ENCODE data around the gene ZNF169.
A peak's percentile ranks its signal among the peaks of the same experiment; 100 is the strongest.

DNA sequence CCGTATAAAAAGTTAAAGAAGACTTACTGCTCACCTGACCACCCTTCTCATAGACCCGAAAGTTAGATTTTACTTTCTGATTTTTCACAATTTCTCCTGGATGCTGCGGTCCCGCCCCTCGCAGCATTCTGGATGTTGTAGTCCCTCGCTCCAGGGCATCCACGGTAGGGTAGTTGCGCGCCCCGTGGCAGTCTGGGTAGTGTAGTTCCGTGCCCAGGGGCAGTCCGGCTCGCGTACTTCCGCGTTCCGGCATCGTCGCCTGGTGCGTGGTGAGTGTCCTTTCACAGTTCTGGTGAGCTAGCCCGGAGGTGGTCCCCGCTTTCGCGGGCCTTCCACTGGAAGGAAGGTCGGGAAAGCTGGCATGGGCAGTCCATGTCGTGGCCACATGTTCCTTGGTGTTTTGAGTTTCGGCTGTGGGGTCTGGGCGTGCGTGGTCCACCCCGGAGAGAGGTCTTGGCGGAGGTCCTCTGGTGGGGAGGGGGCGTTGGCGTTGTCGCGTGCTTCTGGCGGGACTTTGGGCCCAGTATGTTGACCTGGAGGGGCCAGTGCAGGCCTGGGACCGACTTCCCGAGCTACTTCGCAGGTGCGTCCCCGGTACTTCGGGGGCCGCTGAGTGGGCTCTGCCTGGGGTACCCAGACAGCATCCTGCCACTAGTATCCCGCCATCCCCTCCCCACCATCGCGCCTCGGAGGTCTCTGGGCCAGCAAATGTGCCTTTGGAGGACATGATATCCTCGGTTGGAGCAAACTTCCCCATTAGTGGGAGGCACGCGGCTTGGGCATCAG is at the start of gene ZNF169:
- TF ChIP-seq, protein P1, sequence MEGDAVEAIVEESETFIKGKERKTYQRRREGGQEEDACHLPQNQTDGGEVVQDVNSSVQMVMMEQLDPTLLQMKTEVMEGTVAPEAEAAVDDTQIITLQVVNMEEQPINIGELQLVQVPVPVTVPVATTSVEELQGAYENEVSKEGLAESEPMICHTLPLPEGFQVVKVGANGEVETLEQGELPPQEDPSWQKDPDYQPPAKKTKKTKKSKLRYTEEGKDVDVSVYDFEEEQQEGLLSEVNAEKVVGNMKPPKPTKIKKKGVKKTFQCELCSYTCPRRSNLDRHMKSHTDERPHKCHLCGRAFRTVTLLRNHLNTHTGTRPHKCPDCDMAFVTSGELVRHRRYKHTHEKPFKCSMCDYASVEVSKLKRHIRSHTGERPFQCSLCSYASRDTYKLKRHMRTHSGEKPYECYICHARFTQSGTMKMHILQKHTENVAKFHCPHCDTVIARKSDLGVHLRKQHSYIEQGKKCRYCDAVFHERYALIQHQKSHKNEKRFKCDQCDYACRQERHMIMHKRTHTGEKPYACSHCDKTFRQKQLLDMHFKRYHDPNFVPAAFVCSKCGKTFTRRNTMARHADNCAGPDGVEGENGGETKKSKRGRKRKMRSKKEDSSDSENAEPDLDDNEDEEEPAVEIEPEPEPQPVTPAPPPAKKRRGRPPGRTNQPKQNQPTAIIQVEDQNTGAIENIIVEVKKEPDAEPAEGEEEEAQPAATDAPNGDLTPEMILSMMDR (IDR thresholded peaks at IDR 0.05): peak in 2 of 6 experiments; percentile 6 to 9
- TF ChIP-seq POLR2A (IDR thresholded peaks at IDR 0.05): peak; percentile 38 to 53

All from Peyer's patch (tissue), 4 donors.